ENCODE measurements around the gene ADSS1.
A peak's percentile ranks its signal among the peaks of the same experiment; 100 is the strongest.

The ADSS1 gene

DNA sequence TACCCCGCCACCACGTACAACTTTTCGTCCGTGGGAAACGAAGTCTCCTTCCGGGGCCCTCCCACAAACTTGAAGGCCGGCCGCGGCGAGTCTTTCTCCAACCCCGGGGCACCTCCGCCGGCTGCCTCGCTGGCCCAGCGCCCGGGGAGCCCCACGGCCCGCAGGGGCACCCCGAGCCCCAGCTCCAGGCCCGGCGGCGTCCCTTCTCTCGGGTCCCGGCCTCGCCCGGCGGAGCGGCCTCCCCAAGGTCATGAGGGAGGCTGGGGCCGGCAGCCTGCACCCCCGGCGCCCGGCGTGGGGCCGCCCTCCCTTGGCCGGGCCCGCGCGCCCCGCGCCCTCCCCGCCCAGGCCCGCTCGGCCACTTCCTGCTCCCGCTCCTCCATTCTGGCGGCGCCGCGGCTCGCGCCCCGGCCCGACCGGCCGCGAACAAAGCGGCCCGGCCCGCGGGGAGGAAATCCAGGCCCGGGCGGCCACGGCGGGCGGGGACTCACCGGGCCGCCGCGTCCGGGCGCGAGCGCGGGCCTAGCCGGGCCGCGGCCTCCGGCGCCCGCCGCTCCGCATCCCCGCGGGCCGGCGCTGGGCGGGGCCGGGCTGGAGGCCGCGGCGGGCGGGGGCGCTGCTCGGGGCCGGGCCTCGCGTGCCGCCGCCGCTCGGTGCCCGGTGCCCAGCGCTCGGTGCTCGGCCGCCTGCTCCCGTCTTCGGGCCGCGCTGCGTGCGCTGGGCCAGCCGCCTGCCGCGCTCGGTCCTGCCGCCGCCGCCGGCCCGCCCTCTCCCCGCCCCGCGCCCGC is 71.2 kb downstream of the ADSS1 start, which contains the start of gene AKT1:
AKT1 (minus strand) TSS at position 756 of the 788 bp plus-strand sequence. CDS start 3,105 bp downstream, outside the sequence.
- peak in 1 of 3 experiments; percentile 21 for DNase-seq (ENCODE audit: low read depth in 3 of 3)

DNA sequence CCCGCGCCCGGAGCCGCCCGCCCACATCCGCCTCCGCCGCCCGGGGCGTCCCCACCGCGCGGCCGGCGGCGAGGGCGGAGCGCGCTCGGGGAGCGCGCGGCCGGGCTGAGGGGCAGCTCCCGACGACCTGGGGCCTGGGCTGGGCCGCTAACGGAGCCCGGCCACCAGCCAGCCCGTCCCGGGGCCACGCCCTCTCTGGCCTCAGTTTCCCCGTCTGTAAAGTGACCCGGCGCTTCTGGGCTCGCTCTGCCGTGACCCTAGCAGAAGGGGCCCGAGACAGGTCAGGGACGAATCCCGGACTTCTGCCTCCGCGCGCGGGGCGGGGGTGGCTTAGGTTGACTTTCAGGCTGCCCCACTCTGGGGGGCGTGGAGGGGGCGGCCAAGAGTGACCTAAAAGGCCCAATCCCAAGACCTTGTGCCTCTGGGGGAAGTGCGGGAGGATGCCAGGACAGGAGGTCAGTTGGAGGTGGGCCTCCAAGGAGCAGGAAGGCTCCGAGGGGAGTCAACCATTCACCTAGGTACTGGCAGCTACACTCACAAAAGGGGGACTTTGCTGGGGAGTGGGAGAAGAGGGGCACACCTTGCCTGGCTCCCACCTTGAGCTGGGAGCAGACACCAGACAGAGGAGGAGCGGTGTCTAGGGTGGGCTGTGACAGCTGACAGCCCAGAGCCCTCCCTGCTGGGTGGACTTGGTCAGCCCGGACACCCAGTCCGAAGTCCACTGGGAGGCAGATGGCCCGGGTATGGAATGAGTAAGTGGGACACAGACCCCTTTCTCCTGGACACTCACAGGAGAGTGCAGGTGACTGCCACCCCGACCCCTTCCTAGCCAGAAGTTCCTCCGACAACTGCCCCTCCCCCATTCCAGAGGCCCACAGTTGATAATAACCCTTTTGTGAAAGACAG is 72.0 kb downstream of the ADSS1 start:
- peak in 2 of 3 experiments; percentile 43 to 66 for DNase-seq (ENCODE audit: low read depth in 3 of 3)

DNA sequence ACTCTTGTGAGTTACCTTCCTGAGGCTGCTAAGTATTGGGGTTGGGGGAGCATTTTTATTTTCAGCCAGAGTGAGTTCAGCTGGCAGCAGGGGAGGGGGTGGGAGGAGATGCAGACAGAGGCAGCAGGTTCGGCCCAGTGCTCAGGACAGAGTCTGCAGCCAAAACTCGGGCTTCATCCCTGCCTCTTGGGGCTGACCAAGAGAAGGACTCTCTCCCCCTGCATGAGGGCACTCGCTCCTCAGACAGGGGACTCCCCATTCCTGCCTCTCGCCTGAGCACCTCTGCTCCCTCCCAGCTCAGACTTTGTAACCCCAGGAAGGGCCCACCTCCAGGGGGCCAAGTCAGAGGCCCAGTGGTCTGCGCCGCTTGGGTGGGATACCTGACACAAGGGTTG is 72.7 kb downstream of the ADSS1 start:
- DNase-seq (ENCODE audit: low read depth in 3 of 3): no peak

Data from stimulated activated CD4-positive, alpha-beta T cell treated with anti-CD3 and anti-CD28 coated beads, TNF-alpha, amount 100 ng/mL, for 24 hours (primary cell).